CD4-positive, CD25-positive, alpha-beta regulatory T cell (primary cell): Measurements from ENCODE around the gene UBE2E2. TPM values are rescaled to one million over a fixed set of nuclear protein-coding genes. Genes with fewer than 3 reads are reported as not detected.

Experiments used
- ATAC-seq, 2 donors: fragments of 150-1000 bp; cut with Tn5 transposase; one replicate each; pipeline ENCODE4 v1.10.0; 2021; ENCODE audit warnings: low read depth in 2 of 2, moderate number of reproducible peaks in 2 of 2, moderate library complexity in 1 of 2
- DNase-seq, 3 donors: peaks; one replicate each; pipeline versions ENCODE4 v3.0.0 to v3.0.0-alpha.2; 2012 to 2022; ENCODE audit warnings: mixed read lengths in 1 of 3
- H3K27ac ChIP-seq: one replicate; pipeline ENCODE4 v1.7.0; 2013; ENCODE audit warnings: mild to moderate bottlenecking, low read length; ENCODE audit not compliant: insufficient read depth, poor library complexity, severe bottlenecking
- H3K27me3 ChIP-seq: one replicate; pipeline ENCODE4 v1.7.0; 2013; ENCODE audit warnings: low read length; ENCODE audit not compliant: control insufficient read depth, insufficient read depth
- H3K36me3 ChIP-seq: one replicate; pipeline ENCODE4 v1.7.0; 2013; ENCODE audit warnings: mild to moderate bottlenecking, low read length, moderate library complexity; ENCODE audit not compliant: control insufficient read depth, insufficient read depth
- H3K4me1 ChIP-seq: 2 replicates; pipeline ENCODE4 v1.7.0; 2013; ENCODE audit warnings: mild to moderate bottlenecking, low read length; ENCODE audit not compliant: insufficient read depth, control insufficient read depth, poor library complexity, severe bottlenecking
- H3K4me3 ChIP-seq: one replicate; pipeline ENCODE4 v1.7.0; 2013; ENCODE audit warnings: low read depth, mild to moderate bottlenecking, low read length, moderate library complexity
- H3K9me3 ChIP-seq, 2 experiments: 1 replicate in 1 of 2; 2 replicates in 1 of 2; pipeline ENCODE4 v1.7.0; 2013; ENCODE audit warnings: low read length in 2 of 2, mild to moderate bottlenecking in 1 of 2, moderate library complexity in 1 of 2; ENCODE audit not compliant: control insufficient read depth in 2 of 2
- H3K27ac Mint-ChIP-seq, 3 donors: one replicate each; pipeline ENCODE4 v1.8.0; 2020 to 2022; ENCODE audit warnings: mild to moderate bottlenecking in 3 of 3, mixed read lengths in 3 of 3, moderate library complexity in 2 of 3
- H3K27me3 Mint-ChIP-seq: one replicate; pipeline ENCODE4 v1.8.0; 2022; ENCODE audit warnings: mild to moderate bottlenecking, mixed read lengths
- H3K36me3 Mint-ChIP-seq: one replicate; pipeline ENCODE4 v1.8.0; 2020; ENCODE audit warnings: mixed read lengths
- H3K4me1 Mint-ChIP-seq, 4 donors: one replicate each; pipeline ENCODE4 v1.8.0; 2020 to 2022; ENCODE audit warnings: mixed read lengths in 4 of 4, mild to moderate bottlenecking in 1 of 4
- H3K4me3 Mint-ChIP-seq, 4 donors: one replicate each; pipeline ENCODE4 v1.8.0; 2020 to 2022; ENCODE audit warnings: mild to moderate bottlenecking in 4 of 4, mixed read lengths in 4 of 4, moderate library complexity in 3 of 4
- H3K9me3 Mint-ChIP-seq, 7 donors: one replicate each; pipeline ENCODE4 v1.8.0; 2020 to 2022; ENCODE audit warnings: mixed read lengths in 7 of 7, mild to moderate bottlenecking in 3 of 7, moderate library complexity in 2 of 7
- polyA plus RNA-seq, 4 donors: library from polyadenylated mRNA; unstranded; fragments of 300-500 nt; fragmentation: Illumina TruSeq; gene quantifications; one replicate each; pipeline ENCODE4 v1.2.3, GENCODE V29; 2021
- total RNA-seq: library from RNA; stranded (reverse); gene quantifications from one replicate; pipeline ENCODE4 v1.2.3, GENCODE V29; 2022

UBE2E2 gene
- total and polyA plus RNA-seq, 5 donors from 2014 or later, result 0.81 to 9.6 (median 1.8) TPM

DNA sequence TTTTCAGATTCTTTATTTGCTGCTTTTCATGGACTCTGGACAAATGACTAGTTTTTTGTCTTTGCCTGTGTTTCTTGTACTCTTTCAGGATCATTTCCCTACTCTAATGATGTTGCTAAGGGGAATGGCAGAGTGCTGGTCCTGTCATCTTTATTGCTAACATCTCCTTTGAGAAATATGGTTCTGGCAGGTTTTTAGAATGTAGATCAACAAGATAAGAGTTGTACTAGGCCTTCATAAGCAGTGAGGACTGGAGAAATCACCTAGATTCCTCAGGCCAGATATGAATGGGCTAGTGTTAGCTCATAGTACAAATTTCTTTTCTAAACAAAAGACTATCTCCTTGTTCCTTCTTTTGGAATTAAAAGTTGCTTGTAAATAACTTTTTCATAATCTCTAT lies 156.0 kb downstream of the UBE2E2 start:
- H3K27ac Mint-ChIP-seq, result no peak overlapping the region
- H3K9me3 Mint-ChIP-seq, result peaks cover under 1 to 16% (median 7%) of the 10 kb centered on the region in 7 donors
- ATAC-seq (no peak), DNase-seq (no peak)
- H3K36me3 Mint-ChIP-seq, result no peaks in the 10 kb centered on the region
- Histone ChIP-seq H3K4me1 (no peaks in the 10 kb centered on the region), H3K27ac (no peak overlapping the region), H3K36me3 (no peaks in the 10 kb centered on the region), H3K4me3 (no peak overlapping the region), H3K27me3 (no peaks in the 10 kb centered on the region), H3K9me3 (no peaks in the 10 kb centered on the region)
- peaks cover 0 to 2% (median 0%) of the 10 kb centered on the region in 4 donors for H3K4me1 Mint-ChIP-seq
- no peaks in the 10 kb centered on the region for H3K27me3 Mint-ChIP-seq
- no peak overlapping the region for H3K4me3 Mint-ChIP-seq

DNA sequence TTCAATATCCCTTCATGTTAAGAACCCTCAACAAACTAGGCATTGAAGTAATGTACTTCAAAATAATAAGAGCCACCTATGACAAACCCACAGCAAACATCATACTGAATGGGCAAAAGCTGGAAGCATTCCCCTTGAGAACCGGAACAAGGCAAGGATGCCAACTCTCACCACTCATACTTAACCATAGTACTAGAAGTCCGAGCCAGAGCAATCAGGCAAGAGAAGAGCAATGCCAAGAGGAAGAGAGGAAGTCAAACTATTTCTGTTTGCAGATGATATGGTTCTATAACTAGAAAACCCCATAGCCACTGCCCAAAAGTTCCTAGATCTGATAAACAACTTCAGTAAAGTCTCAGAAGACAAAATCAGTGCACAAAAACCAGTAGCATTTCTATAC lies 161.9 kb downstream of the UBE2E2 start:
- Mint-ChIP-seq H3K27me3 (no peaks in the 10 kb centered on the region), H3K9me3 (peaks cover 0 to 26% (median 6%) of the 10 kb centered on the region in 7 donors), H3K27ac (no peak overlapping the region), H3K4me3 (no peak overlapping the region), H3K36me3 (no peaks in the 10 kb centered on the region), H3K4me1 (peaks cover 0 to 2% (median 0%) of the 10 kb centered on the region in 4 donors)
- Histone ChIP-seq H3K4me1 (no peaks in the 10 kb centered on the region), H3K27me3 (no peaks in the 10 kb centered on the region), H3K27ac (no peak overlapping the region), H3K9me3 (no peaks in the 10 kb centered on the region), H3K4me3 (no peak overlapping the region), H3K36me3 (no peaks in the 10 kb centered on the region)
- DNase-seq, result no peak
- ATAC-seq, result no peak

DNA sequence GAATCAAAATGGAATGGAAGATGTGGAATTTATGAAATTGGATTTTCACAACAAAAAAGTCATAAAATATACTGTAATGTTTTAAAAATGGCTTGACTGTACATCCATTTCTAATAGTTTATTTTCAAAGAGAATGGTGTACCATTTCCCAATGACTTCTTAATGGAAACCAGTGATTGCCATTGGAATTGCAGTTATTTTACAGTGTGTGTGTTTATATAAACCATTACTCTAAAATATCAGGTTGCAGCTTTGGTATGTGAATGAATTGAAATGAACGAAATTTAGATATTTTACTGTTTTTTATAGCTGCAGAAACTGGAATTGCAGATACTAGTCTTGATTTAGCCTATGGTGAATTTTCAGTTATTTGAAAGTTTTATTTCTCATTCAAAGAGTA lies 165.6 kb downstream of the UBE2E2 start:
- DNase-seq (no peak), ATAC-seq (no peak)
- H3K27ac Mint-ChIP-seq, result no peak overlapping the region
- H3K36me3 Mint-ChIP-seq, result no peaks in the 10 kb centered on the region
- H3K9me3 Mint-ChIP-seq, result peaks cover 0 to 14% (median 3%) of the 10 kb centered on the region in 7 donors
- H3K4me1 Mint-ChIP-seq, result peaks cover 0 to 5% (median 0%) of the 10 kb centered on the region in 4 donors
- H3K4me3 ChIP-seq, result no peak overlapping the region
- H3K9me3 ChIP-seq, result no peaks in the 10 kb centered on the region
- H3K27ac ChIP-seq, result no peak overlapping the region
- no peak overlapping the region for H3K4me3 Mint-ChIP-seq
- no peaks in the 10 kb centered on the region for H3K36me3 ChIP-seq
- H3K27me3 ChIP-seq, result no peaks in the 10 kb centered on the region
- H3K4me1 ChIP-seq, result no peaks in the 10 kb centered on the region
- H3K27me3 Mint-ChIP-seq, result no peaks in the 10 kb centered on the region

DNA sequence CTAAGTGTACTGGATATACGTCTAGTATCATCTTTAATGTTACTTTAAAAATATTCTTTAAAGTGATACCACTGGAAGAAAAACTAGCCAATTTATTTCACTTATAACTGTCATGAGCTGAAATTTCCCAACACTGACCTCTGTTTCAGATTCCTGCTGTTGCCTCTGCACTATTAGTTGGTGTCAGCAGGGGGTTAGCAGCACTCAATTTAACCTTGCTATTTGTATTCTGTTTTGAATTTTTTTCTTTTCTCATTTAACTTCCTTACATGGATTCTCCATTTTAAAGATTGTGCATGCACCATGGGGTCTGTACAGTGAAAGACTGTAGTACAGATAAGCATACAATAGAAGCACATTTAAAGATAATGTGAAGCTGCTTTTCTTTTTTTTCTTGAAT lies 169.2 kb downstream of the UBE2E2 start:
- ATAC-seq (no peak), DNase-seq (no peak)
- Mint-ChIP-seq H3K4me3 (no peak overlapping the region), H3K4me1 (peaks cover 0 to 8% (median 0%) of the 10 kb centered on the region in 4 donors), H3K27me3 (no peaks in the 10 kb centered on the region), H3K27ac (no peak overlapping the region), H3K9me3 (peaks cover 0 to 2% (median 0%) of the 10 kb centered on the region in 7 donors), H3K36me3 (no peaks in the 10 kb centered on the region)
- no peak overlapping the region for H3K27ac ChIP-seq
- no peak overlapping the region for H3K4me3 ChIP-seq
- H3K36me3 ChIP-seq, result no peaks in the 10 kb centered on the region
- H3K4me1 ChIP-seq, result no peaks in the 10 kb centered on the region
- H3K9me3 ChIP-seq, result no peaks in the 10 kb centered on the region
- H3K27me3 ChIP-seq, result no peaks in the 10 kb centered on the region

DNA sequence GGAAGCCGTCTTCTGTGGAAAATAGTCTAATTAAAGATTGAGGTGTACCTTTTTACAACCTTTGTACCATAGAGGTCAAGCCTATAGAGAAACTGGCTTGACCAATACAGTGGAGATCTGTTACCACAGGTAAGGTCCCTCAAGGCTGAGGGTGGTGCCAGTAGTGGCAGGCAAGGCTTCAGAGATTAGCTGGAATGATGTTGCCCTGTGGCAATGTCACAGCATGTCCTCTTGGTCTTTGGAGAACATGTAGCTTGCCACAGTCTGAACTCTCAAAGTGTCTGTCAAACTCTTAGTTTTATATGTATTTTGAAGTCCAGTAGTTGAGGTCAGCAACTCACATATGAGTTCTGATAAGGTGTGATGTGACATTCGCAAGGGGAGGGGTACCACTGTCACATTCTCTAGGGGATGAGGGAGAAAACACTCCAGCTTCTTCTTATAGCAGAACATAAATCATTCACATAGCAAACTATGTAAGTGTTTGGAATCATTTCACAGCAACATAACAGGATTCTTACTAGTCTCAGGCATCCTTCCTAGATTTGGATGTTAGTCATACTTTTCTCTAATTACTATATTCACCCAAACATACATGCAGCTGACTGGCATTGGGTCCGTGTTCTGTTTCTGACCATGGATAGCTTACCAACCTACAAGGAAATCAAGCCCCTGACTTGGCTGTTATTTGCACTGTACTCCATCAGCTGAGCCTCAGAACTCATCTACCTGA lies 173.6 kb downstream of the UBE2E2 start:
- Histone ChIP-seq H3K27ac (no peak overlapping the region), H3K36me3 (no peaks in the 10 kb centered on the region), H3K4me1 (no peaks in the 10 kb centered on the region), H3K4me3 (no peak overlapping the region), H3K9me3 (no peaks in the 10 kb centered on the region), H3K27me3 (no peaks in the 10 kb centered on the region)
- Mint-ChIP-seq H3K27me3 (no peaks in the 10 kb centered on the region), H3K4me1 (peaks cover 0 to 5% (median 0%) of the 10 kb centered on the region in 4 donors), H3K27ac (no peak overlapping the region), H3K9me3 (peaks cover 0 to 4% (median 1%) of the 10 kb centered on the region in 7 donors), H3K4me3 (no peak overlapping the region), H3K36me3 (no peaks in the 10 kb centered on the region)
- DNase-seq (no peak), ATAC-seq (no peak)

DNA sequence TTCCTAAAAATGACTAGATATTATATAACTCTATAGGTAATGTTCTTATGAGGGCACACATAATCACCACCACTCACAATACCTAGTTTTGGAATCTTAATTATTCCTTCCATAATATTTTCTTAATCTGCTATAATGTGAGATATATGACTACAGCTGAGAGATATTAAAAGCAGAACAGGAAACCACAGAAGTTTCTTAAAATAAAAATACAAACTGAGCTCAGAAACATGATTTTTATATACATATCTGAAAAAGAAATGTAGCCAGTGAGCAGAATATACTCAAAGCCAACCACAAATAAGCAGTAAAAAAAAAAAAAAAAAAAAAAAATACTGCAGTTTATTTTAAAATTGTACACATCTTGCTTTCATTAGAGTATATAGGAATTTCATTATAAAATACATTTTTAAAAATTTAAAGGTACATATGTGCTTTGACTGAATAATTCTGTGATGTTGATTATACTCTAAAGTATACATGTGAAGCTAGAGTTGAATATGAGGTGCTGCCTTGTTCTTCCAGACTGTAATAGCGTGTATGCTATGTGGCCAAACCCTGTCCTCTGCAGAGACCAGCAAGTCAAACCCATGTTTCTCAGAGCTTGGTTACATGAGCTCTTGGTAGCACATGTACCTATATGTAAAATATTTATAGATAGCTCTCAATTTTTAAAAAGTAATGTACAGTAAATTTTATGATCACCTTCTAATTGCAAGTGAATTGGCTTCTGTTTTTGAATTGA lies 175.0 kb downstream of the UBE2E2 start:
- no peak overlapping the region for H3K4me3 ChIP-seq
- no peak overlapping the region for H3K27ac Mint-ChIP-seq
- no peaks in the 10 kb centered on the region for H3K27me3 Mint-ChIP-seq
- H3K4me1 Mint-ChIP-seq, result peaks cover 0 to 4% (median 2%) of the 10 kb centered on the region in 4 donors
- no peaks in the 10 kb centered on the region for H3K9me3 ChIP-seq
- H3K4me3 Mint-ChIP-seq, result no peak overlapping the region
- no peak overlapping the region for H3K27ac ChIP-seq
- no peaks in the 10 kb centered on the region for H3K36me3 Mint-ChIP-seq
- ATAC-seq, result no peak
- H3K9me3 Mint-ChIP-seq, result peaks cover 0 to 4% (median 0%) of the 10 kb centered on the region in 7 donors
- no peaks in the 10 kb centered on the region for H3K4me1 ChIP-seq
- DNase-seq, result no peak
- H3K36me3 ChIP-seq, result no peaks in the 10 kb centered on the region
- H3K27me3 ChIP-seq, result no peaks in the 10 kb centered on the region

DNA sequence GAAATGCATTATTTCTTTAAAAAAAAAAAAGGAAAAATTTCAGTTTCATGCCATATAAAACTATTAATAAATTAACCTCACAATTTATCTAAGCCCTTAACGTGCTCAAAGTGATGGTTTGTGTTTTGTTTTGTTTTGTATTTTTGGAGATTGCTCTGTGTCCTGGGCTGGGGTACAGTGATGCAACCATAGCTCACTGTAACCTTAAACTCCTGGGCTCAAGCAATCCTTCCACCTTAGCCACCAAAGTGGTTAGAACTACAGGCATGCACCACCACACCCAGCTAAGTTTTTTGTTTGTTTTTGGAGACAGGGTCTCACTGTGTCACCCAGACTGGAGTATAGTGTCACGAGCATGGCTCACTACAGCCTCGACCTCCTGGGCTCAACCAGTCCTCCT lies 180.7 kb downstream of the UBE2E2 start:
- H3K4me3 ChIP-seq, result no peak overlapping the region
- no peaks in the 10 kb centered on the region for H3K27me3 Mint-ChIP-seq
- no peaks in the 10 kb centered on the region for H3K4me1 ChIP-seq
- no peaks in the 10 kb centered on the region for H3K36me3 Mint-ChIP-seq
- no peaks in the 10 kb centered on the region for H3K9me3 ChIP-seq
- ATAC-seq (no peak), DNase-seq (no peak)
- no peak overlapping the region for H3K27ac Mint-ChIP-seq
- peaks cover 0 to 9% (median 0%) of the 10 kb centered on the region in 4 donors for H3K4me1 Mint-ChIP-seq
- H3K36me3 ChIP-seq, result no peaks in the 10 kb centered on the region
- no peaks in the 10 kb centered on the region for H3K27me3 ChIP-seq
- H3K4me3 Mint-ChIP-seq, result no peak overlapping the region
- H3K27ac ChIP-seq, result no peak overlapping the region
- peaks cover 0 to 4% (median 0%) of the 10 kb centered on the region in 7 donors for H3K9me3 Mint-ChIP-seq
